GM23338 (cell line): ENCODE data around the gene GRIN2A.

Experiments
- CTCF ChIP-seq, 2 experiments: fragments of 200-600 bp in 1 of 2; sonication (generic) in 1 of 2; conservative IDR thresholded peaks; 2 replicates each; pipeline versions ENCODE4 v1.5.1 to v1.6.1; 2016 to 2017; ENCODE audit warnings: antibody characterized with exemption in 2 of 2, low read depth in 2 of 2, mild to moderate bottlenecking in 2 of 2, moderate library complexity in 1 of 2
- EZH2 ChIP-seq: fragments of 200-600 bp; sonication (generic); IDR thresholded peaks from one replicate; pipeline ENCODE4 v1.8.0; 2017; ENCODE audit warnings: antibody characterized with exemption, mild to moderate bottlenecking, low read depth; ENCODE audit not compliant: unreplicated experiment
- POLR2AphosphoS5 ChIP-seq: IDR thresholded peaks from 2 replicates; pipeline ENCODE4 v1.6.1; 2016; ENCODE audit warnings: antibody characterized with exemption, low read depth
- REST ChIP-seq: IDR thresholded peaks from one replicate; pipeline ENCODE4 v1.6.1; 2018; ENCODE audit warnings: antibody characterized with exemption; ENCODE audit not compliant: unreplicated experiment

GRCh38 chr16:9800186-9800738 is 382.0 kb downstream of the GRIN2A start:
- no peak for TF ChIP-seq EZH2
- no peak for TF ChIP-seq REST
- no peak for TF ChIP-seq POLR2AphosphoS5
- no peak for TF ChIP-seq CTCF (conservative IDR thresholded peaks at IDR 0.05; ENCODE audit: low read depth in 2 of 2)
